SU-DHL-6 (cell line): Measurements from ENCODE around the gene FKBP15.

Experiments used
- EZH2phosphoT487 ChIP-seq: fragments of 200-600 bp; sonication (generic), shearing (Covaris generic); conservative IDR thresholded peaks from 2 replicates; pipeline ENCODE4 v1.6.1; 2018; ENCODE audit warnings: mild to moderate bottlenecking, antibody characterized with exemption, low read length, moderate library complexity, mixed read lengths
- TF ChIP-seq, protein P1 (sequence below): fragments of 200-600 bp; sonication (generic); IDR thresholded peaks from one replicate; pipeline ENCODE4 v1.5.1; 2017; ENCODE audit warnings: antibody characterized with exemption, mild to moderate bottlenecking, low read length, moderate library complexity; ENCODE audit not compliant: insufficient read depth, poor library complexity, severe bottlenecking

GRCh38 chr9:113177251-113177650, 43.8 kb downstream of the FKBP15 start:
- TF ChIP-seq, protein P1, sequence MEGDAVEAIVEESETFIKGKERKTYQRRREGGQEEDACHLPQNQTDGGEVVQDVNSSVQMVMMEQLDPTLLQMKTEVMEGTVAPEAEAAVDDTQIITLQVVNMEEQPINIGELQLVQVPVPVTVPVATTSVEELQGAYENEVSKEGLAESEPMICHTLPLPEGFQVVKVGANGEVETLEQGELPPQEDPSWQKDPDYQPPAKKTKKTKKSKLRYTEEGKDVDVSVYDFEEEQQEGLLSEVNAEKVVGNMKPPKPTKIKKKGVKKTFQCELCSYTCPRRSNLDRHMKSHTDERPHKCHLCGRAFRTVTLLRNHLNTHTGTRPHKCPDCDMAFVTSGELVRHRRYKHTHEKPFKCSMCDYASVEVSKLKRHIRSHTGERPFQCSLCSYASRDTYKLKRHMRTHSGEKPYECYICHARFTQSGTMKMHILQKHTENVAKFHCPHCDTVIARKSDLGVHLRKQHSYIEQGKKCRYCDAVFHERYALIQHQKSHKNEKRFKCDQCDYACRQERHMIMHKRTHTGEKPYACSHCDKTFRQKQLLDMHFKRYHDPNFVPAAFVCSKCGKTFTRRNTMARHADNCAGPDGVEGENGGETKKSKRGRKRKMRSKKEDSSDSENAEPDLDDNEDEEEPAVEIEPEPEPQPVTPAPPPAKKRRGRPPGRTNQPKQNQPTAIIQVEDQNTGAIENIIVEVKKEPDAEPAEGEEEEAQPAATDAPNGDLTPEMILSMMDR, result no peak
- no peak for TF ChIP-seq EZH2phosphoT487
